ENCODE measurements around the gene DCHS2.

GRCh38 chr4:154485127-154485773, 6.3 kb downstream of the DCHS2 start:
- TF ChIP-seq CTCF (IDR thresholded peaks at IDR 0.05; ENCODE audit: low read length) (no peak), EZH2 (IDR thresholded peaks at IDR 0.05; ENCODE audit: borderline replicate concordance, low read length) (no peak)
